ENCODE data around the gene IKZF1. TPM values are rescaled to one million over a fixed set of nuclear protein-coding genes. Genes with fewer than 3 reads are reported as not detected.

Gene IKZF1
- total and polyA plus RNA-seq, 2 of the 13 experiments (the other 11 are each of a cell fraction or from before 2014, with no cell fraction given), result not detected

- TF ChIP-seq, protein P1, sequence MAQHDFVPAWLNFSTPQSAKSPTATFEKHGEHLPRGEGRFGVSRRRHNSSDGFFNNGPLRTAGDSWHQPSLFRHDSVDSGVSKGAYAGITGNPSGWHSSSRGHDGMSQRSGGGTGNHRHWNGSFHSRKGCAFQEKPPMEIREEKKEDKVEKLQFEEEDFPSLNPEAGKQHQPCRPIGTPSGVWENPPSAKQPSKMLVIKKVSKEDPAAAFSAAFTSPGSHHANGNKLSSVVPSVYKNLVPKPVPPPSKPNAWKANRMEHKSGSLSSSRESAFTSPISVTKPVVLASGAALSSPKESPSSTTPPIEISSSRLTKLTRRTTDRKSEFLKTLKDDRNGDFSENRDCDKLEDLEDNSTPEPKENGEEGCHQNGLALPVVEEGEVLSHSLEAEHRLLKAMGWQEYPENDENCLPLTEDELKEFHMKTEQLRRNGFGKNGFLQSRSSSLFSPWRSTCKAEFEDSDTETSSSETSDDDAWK (CRISPR knock-in tag; IDR thresholded peaks at IDR 0.05), result no peak
- no peak for TF ChIP-seq CREB1 (IDR thresholded peaks at IDR 0.05)
- TF ChIP-seq CREB1 (CRISPR knock-in tag; IDR thresholded peaks at IDR 0.05), result no peak
- no peak for TF ChIP-seq HOXA9 (CRISPR knock-in tag; IDR thresholded peaks at IDR 0.05; ENCODE audit: borderline replicate concordance)
- TF ChIP-seq NFIB (CRISPR knock-in tag; IDR thresholded peaks at IDR 0.05; ENCODE audit: borderline replicate concordance), result no peak
These were observed 48.2 kb downstream of the IKZF1 start (continued) for GRCh38 chr7:50352751-50353150.

- Histone ChIP-seq H3K36me3 (replicated peaks in 1 of 2; ENCODE audit: control insufficient read depth in 1 of 2, insufficient read depth in 2 of 2, low read length in 2 of 2) (no peaks in the 10 kb centered on the region), H2AFZ (ENCODE audit: low read length) (no peak overlapping the region), H4K20me1 (ENCODE audit: insufficient read depth, low read length) (no peaks in the 10 kb centered on the region), H3K9me3 (ENCODE audit: low read length) (no peaks in the 10 kb centered on the region), H3K27ac (ENCODE audit: extremely low read length, insufficient read depth, low read length) (no peak overlapping the region), H3K4me3 (replicated peaks in 1 of 3; ENCODE audit: insufficient read depth in 1 of 3, low read depth in 2 of 3, low read length in 3 of 3) (no peak overlapping the region), H3K27me3 (ENCODE audit: control insufficient read depth in 1 of 2, insufficient read depth in 2 of 2, low read length in 2 of 2) (peaks cover 2 to 37% of the 10 kb centered on the region in 2 experiments), H3K4me1 (ENCODE audit: insufficient read depth, low read length) (no peaks in the 10 kb centered on the region), H3K79me2 (ENCODE audit: insufficient read depth, low read length) (no peaks in the 10 kb centered on the region), H3K9ac (ENCODE audit: insufficient read depth, low read depth, low read length) (no peak overlapping the region), H3K4me2 (ENCODE audit: low read depth, low read length) (no peak overlapping the region)
- 25% methylated on average over 2 of the region's 2 CpGs for WGBS (ENCODE audit: low lambda C conversion rate)
- no TSS peak for BruUV-seq (replicated peaks)
- TF ChIP-seq THYN1 (CRISPR knock-in tag; IDR thresholded peaks at IDR 0.05; ENCODE audit: borderline replicate concordance, low read depth), result no peak
- no peak for TF ChIP-seq ZBTB43 (CRISPR knock-in tag; conservative IDR thresholded peaks at IDR 0.05)
- no peak for TF ChIP-seq ZNF556 (CRISPR knock-in tag; IDR thresholded peaks at IDR 0.05; ENCODE audit: borderline replicate concordance)
- TF ChIP-seq HNRNPK (IDR thresholded peaks at IDR 0.05; ENCODE audit: low read depth, low read length, poor library complexity, severe bottlenecking), result no peak
- TF ChIP-seq FOXK2 (IDR thresholded peaks at IDR 0.05), result no peak
- no peak for TF ChIP-seq RCOR2 (CRISPR knock-in tag; IDR thresholded peaks at IDR 0.05)
- TF ChIP-seq ELF3 (CRISPR knock-in tag; IDR thresholded peaks at IDR 0.05), result no peak
- no peak for TF ChIP-seq CAMTA2 (CRISPR knock-in tag; IDR thresholded peaks at IDR 0.05; ENCODE audit: borderline replicate concordance)
- no peak for TF ChIP-seq ZNF510 (CRISPR knock-in tag; IDR thresholded peaks at IDR 0.05; ENCODE audit: low read depth)
- POLR2A ChIA-PET, result no interaction called here
- in situ Hi-C loops (cut with HindIII; ENCODE audit: extremely low pct_ligation_motif_present, low pct_unique_long_range_greater_than_20kb), result no loop called here
- intact Hi-C loops (cut with micrococcal nuclease; ENCODE audit: unreplicated experiment), result no loop called here
- DNase-seq (ENCODE audit: low spot score) (no peak), FAIRE-seq (no peak), ATAC-seq (no peak)
- CTCF ChIA-PET (ENCODE audit: low intra/inter-chr PET ratio, low total read pairs), result no interaction called here
These were observed 48.7 kb downstream of the IKZF1 start for GRCh38 chr7:50353201-50353600.
